Vagina (tissue), 2 donors: ENCODE data around the gene ID3.

Source experiments
- CTCF ChIP-seq, 3 experiments: fragments of 450-650 bp in 2 of 3; fragments of 200-600 bp in 1 of 3; sonication (generic) in 1 of 3; IDR thresholded peaks; one replicate each; pipeline ENCODE4 v1.5.1; 2017 to 2019; ENCODE audit warnings: antibody characterized with exemption in 3 of 3, mild to moderate bottlenecking in 2 of 3, moderate library complexity in 2 of 3
- POLR2A ChIP-seq, 2 donors: fragments of 450-650 bp; IDR thresholded peaks; one replicate each; pipeline ENCODE4 v1.6.1; 2017; ENCODE audit warnings: antibody characterized with exemption in 2 of 2, mild to moderate bottlenecking in 2 of 2, moderate library complexity in 2 of 2

- no peak for TF ChIP-seq CTCF (IDR thresholded peaks at IDR 0.05)
- no peak for TF ChIP-seq POLR2A (IDR thresholded peaks at IDR 0.05)
Observed at GRCh38 chr1:23526329-23527041, 32.8 kb downstream of the ID3 start.
